GM19023 (cell line): ENCODE data around the gene KIRREL3.

Experiments
- ATAC-seq: cut with Tn5 transposase; IDR thresholded peaks from one replicate; pipeline ENCODE4 v1.9.1; 2021; ENCODE audit warnings: mild to moderate bottlenecking, moderate library complexity; ENCODE audit not compliant: unreplicated experiment

KIRREL3 gene

DNA sequence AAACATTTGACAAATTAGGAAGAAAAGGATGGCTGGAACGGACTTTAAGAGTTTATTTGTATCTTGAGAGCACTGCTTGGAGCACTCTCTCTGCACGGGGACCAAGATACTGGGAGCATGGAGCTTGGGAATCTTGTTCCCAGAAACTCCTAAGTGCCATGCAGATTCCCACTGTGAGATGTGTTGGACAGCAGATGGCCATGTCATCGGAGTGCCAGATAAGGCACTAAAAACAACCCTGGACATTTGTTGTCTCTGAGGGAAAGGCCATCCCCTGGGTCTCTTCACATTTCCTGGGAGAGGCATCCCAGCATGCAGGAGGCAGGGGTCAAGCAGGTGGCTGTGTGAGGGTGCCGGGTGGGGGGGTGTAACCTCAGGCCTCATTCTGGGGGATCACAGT lies 2.9 kb downstream of the KIRREL3 start:
- ATAC-seq = no peak

GRCh38 chr11:126997196-126997595 lies 3.4 kb downstream of the KIRREL3 start:
- ATAC-seq = no peak

- ATAC-seq = no peak
Measured at GRCh38 chr11:126996036-126996804, 4.3 kb downstream of the KIRREL3 start.

GRCh38 chr11:126993599-126993998 lies 7.0 kb downstream of the KIRREL3 start:
- no peak for ATAC-seq

DNA sequence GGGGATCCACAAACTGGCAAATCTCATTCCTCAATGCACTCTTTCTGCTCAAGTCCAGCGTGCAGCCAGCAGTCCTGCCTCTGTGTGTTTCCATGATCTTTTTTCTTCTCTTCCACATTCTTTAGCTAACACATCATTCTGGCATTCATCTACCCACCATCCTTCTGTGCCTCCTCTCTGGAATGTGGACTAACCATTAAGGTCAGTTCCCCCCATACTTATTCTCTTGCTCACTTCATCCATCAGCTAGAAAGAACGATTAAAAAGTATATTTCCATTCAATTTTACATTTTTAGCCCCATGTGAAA lies 7.8 kb downstream of the KIRREL3 start:
- ATAC-seq = no peak

- no peak for ATAC-seq
Measured at GRCh38 chr11:126992065-126992803, 8.3 kb downstream of the KIRREL3 start.

DNA sequence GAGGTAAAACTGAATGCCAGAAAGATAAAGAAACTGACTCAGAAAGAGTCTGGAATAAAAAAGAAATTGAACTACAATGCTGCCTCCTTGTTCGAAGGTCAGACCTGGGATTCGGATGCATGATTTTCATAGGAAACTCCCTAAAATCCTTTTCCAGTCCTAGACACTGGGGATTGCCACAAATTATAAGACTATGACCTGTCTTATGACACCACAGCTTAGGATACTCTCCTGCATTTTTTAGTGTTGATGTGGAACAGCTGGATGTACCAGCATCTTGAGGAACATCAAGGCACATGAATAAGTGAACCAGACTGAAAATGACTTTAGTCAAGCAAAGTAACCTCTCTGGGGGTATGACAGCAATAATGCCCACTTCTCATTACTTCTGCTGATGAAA lies 9.0 kb downstream of the KIRREL3 start:
- no peak for ATAC-seq

DNA sequence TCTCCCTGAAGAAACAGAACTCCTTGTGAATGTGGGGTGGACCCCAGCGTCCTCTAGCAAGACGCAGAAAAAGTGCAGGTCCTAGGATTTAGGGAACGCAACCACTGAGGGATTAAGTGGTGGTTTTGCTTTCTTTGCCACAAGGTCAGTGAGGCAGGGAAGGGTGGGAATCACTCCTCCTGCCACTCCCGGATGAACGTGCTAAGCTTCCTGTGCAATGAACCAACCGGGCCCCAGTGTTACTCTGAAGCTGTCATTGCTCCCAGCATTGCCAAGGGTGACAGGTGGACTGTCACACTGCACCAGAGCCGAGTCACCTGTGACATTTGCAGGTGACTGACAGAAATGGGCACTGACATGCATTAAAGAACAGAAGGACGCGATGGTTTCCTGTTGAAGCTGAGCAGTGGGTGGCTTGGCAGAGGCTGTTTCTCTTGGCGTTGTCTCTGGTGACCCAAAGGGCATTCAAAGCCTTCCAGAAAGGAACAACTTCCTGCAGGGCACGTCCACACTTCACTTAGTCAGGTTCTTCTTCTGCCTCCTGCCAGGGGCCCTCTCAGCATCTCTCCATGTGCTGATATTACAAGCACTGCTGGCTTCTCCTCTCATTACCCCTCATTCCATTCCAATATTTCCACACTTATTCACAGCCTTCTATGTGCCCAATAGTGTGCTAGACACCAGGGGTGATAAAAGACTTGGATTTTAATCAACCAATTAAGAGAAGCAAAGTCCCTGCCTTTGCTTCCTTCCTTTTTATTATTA lies 9.7 kb downstream of the KIRREL3 start:
- ATAC-seq = no peak

DNA sequence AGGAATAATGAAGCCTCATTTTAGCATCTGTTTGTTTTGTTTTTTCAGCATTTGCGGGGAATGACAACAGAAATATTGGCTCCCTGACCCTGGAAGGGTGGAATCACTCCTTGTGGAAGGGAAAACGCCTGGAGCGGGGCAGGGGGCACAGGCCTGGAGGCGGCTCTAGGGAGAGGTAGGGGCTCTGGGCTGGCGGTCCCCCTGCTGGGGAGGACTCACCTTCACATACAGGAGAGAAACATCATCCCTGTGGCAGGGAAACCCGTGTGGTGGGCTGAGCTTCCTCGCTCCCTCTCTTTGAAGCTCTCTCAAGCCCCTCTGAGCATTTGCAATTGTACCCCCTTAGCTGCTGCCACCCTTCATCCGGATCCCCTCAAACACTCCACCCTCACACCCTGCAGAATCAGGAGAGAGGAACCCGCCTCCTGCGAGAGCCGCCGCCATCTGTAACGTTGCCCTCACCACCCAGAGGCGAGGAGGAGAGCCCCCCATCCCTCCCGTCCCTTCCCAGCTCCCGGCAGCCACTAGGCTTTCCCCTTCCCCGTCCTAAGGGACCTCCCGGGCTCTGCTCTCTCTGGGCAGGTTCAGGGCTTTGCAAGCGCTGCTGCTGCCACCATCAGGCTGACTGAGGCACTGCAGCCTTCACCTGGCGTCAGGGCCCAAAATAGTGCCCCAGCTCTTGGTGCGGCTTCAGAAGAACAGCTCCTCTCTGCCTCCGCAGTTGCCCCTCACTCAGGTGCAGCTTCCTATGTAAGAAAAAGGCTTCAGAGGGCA lies 10.4 kb downstream of the KIRREL3 start:
- ATAC-seq = no peak

DNA sequence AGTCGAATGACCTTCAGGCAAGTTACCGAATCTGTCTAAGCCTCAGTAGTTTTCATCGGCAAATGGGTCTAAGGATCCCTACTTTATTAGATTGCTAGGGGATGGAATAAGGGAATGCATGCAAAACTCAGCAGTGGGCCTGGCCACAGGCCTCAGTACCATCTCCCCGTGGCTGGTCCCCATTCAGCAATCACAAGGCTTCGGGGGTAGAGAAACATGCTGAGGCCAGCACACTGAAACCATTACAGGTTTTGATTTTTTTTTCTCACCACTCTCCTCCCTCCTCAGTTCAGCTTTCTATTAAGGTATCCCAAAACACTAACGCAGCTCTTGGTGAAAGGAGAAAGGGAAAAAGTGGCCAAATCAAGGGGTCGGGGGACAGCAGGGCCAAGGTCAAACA lies 11.9 kb downstream of the KIRREL3 start:
- ATAC-seq = no peak

- no peak for ATAC-seq
Measured at GRCh38 chr11:126981635-126982034, 18.9 kb downstream of the KIRREL3 start.

- ATAC-seq = no peak
Measured at GRCh38 chr11:126978911-126979310, 21.7 kb downstream of the KIRREL3 start.

- ATAC-seq = no peak
Measured at GRCh38 chr11:126978165-126978564, 22.4 kb downstream of the KIRREL3 start.

DNA sequence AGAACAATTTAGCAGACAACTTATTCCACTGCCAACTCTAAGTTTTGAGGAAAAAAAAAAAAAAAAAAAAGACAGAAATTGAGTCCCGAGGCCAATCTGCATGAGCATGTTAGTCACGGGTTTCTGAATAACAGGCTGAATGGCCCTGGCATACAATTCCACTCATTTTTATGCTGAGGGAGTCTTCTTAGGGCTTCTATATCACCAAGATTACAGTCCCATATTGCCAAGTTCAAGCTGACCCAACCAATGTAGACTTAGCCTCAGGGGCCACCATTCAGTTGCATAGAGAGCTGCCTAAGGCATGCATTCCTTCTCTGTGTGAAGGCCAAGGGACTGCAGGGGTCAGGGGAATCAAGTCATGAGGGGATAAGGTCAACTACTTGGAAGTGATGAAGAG lies 27.5 kb downstream of the KIRREL3 start:
- ATAC-seq = no peak

- ATAC-seq = no peak
Measured at GRCh38 chr11:126971305-126971704, 29.3 kb downstream of the KIRREL3 start.

DNA sequence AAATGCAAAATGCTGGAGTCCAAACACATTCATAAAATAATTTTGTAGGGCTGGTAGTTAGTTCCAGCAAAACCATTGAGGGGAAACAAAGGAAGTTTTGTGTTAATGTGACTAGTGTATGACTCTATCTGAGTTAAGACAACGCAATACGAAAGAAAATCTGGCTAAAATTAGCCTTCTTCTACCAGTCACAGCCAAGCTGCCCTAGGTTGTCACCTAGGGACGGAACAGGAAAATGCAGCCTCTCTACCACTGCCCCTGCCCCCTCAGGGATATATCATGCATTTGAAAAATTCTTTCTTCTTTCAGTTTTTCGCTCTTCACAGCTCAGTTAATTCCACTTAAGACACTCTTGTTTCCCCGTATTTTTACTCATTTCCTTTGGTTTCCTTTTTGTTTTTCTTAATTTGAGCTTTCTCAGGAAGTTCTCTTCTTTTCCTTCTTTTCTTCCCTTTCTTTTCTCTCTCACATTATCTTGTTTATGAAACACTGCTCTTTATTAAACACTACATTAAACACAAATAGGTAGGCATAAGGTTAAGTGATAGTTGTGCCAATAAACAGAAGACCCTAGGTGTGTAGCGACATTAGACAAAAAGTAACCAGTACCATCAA lies 30.6 kb downstream of the KIRREL3 start:
- peak; percentile 68 for ATAC-seq

- peak; percentile 57 for ATAC-seq
Measured at GRCh38 chr11:126968915-126969314, 31.7 kb downstream of the KIRREL3 start.

DNA sequence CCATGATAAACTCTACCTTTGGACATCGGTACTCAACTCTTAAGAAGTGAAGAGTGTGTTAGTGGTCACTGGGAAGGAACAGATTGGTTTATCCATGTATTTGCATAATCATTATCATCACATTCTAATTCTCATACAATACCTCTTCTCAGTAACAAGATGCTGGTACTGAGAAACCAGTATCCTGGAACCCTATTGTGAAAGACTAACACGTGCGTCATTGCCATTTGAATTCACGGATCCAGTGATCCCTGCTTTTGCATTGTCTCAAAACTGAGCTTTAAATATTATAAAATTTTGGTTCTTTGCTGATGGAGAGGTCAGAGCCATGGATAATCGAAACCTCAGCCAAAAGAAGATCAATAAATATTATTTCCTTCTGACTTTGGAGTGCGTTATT lies 35.2 kb downstream of the KIRREL3 start:
- ATAC-seq = no peak

- no peak for ATAC-seq
Measured at GRCh38 chr11:126963603-126964363, 36.8 kb downstream of the KIRREL3 start.

- ATAC-seq = no peak
Measured at GRCh38 chr11:126963115-126963514, 37.5 kb downstream of the KIRREL3 start.
